T-helper 9 cell (primary cell): ENCODE measurements around the gene TNP1.

Experiments used
- DNase-seq: peaks from one replicate; pipeline ENCODE4 v3.0.0-alpha.2; 2020
- total RNA-seq, 2 donors: gene quantifications; one replicate each; lab custom pipeline; 2026; lab: John Stamatoyannopoulos, UW

The TNP1 gene, protein sequence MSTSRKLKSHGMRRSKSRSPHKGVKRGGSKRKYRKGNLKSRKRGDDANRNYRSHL
- total RNA-seq, result 0 reads per million in 2 donors

DNA sequence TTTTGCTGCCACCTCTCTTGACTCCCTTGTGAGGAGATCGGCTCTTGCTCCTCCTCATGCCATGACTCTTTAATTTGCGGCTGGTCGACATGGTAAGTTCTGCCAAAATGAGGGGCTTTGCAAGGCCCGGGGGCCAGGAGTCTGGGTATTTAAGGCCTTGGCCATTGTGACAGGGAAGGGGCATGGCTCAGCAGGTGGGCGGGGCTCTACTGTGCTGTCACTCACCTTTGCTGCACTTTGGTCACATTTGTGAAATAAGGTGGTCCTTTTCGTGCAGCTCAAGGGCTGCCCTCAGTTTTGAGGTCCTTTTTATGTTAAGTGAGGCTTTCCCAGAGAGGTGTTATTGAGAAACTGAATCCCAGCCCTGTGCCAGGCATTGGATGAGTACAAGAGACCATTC, at the start of gene TNP1:
TSS of gene TNP1 (minus strand) at position 121 of the 400 bp plus-strand sequence. CDS start at position 91, 30 bp downstream.
- no peak for DNase-seq

DNA sequence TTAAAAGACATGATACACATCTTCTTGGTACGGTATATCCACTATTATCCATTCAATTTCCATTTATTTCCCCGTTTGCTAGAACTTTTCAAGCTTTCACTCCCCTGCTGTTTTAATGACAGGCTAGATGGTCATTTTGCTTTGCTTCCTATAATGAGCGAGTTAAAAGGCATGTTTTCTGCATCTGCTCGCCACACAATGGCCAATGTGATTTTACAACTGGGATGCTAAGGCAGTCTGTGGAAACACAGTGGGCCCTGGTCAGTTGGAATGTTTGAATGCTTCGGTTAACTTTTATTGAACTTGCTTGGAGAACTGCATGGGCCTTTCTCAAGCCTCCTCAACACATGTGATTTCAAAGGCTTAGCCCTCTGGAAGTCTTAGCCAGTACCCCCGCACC, 48.4 kb upstream of the TNP1 start:
- no peak for DNase-seq

DNA sequence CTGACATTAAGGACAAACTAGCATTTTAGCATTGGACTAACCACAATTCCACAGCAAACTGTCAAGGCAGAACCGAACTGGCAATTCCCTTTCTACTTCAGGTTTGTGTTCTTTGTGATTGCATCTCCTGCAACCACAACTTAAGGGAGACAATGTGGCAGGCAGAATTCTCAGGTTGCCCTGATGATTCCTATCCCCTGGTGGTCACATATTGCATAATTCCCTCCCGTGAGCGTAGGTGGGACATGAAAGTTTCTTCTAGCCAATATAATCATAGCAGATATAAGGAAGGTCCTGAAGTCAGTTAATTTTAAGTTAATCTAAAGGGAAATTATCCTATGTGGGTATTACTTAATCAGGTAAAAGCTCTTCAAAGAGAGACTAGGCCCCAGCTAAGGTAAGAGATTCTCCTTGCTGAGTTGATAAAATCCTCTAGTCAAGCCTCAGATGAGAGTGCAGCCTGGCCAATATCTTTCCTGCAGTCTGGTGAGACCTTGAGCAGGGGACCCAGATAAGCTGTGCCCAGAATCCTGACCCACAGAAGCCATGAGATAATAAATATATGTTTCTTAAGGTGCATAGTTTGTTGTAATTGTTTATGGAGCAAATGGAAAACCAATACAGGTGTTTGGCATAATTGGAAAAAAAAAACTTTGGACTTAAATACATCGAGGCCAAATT, 45.9 kb upstream of the TNP1 start:
- DNase-seq, result no peak

DNA sequence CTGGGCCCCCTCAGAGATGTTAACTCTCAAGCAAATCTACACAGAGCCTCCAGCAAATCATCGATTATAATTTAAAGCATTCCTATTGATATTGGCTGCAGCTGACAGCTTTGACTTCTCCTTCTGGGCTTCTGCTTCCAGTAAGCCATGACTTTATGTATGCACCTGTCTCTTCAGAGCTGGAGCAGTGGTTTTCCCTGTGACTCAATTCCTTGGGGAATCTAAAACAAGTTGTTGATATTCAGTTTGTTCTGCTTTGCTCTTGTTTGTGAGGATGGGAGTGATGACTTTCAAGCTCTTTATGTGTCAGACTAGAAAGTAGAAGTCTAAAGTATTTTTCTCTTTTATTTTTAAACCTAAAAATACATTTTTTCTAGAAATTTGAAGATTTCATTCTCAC, 45.1 kb upstream of the TNP1 start:
- no peak for DNase-seq

DNA sequence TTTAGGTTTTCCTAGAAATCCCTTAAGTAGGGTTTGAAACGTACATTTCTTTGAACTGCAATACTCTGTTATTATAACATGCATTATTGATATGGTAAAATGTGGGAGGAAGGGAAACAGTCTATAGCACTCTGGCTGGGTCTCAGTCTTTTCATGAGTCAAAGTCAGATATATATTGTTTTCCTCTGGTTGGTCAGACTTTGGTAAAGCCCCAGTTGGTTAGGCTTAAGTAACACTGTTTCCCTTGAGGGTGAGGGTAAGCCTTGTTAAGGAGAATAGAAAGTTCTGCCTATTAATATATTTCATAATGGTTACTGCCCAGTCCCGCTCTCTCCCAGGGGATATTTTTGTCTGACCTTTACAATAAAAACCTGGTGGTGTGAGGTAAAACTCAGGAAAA, 44.7 kb upstream of the TNP1 start:
- no peak for DNase-seq

DNA sequence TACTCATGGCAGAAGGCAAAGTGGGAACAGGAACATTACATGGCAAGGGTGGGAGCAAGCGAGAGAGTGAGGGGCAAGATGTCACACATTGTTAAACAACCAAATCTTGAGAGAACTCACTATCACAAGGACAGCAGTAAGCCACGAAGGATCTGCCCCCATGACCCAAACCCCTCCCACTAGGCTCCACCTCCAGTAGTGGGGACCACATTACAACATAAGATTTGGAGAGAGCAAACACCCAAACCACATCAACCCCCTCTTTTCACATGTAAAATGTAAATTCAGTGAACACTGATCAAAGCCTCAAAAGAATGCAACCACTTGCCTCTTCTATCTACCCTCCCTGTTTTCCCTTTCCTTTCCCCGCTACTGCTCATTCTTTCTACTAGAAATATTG, 43.6 kb upstream of the TNP1 start:
- DNase-seq, result no peak

DNA sequence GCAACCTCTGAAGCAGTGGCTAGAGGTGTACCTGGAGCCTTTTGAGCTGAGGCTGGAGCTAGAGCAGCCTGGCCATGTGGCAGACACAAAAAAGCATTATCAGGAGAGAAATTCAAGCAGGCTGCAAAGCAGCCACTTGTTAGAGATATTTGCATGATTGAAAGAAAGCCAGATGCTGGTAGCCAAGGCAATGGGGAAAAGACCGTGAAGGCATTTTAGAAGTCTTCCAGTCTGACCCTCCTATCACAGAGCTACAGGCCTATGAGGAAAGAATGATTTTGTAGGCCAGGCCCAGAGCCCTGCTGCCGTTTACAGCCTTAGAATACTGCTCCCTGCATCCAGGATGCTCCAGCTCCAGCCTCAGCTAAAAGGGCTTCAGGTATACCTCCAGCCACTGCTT, 41.4 kb upstream of the TNP1 start:
- no peak for DNase-seq

DNA sequence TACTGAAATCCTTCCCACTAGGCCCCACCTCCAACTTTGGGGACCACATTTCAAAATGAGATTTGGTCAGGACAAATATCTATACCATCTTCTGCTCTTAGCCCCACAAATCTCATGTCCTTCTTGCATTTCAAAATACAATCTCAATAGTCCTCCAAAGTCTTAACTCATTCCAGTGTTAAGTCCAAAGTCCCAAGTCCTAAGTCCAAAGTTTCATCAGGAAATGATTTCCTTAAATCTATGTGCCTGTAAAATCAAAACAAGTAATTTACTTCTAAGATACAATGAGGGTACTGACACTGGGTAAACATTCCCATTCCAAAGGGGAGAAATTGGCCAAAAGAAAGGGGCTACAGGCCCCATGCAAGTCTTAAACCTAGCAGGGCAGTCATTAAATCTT, 40.5 kb upstream of the TNP1 start:
- DNase-seq, result no peak

DNA sequence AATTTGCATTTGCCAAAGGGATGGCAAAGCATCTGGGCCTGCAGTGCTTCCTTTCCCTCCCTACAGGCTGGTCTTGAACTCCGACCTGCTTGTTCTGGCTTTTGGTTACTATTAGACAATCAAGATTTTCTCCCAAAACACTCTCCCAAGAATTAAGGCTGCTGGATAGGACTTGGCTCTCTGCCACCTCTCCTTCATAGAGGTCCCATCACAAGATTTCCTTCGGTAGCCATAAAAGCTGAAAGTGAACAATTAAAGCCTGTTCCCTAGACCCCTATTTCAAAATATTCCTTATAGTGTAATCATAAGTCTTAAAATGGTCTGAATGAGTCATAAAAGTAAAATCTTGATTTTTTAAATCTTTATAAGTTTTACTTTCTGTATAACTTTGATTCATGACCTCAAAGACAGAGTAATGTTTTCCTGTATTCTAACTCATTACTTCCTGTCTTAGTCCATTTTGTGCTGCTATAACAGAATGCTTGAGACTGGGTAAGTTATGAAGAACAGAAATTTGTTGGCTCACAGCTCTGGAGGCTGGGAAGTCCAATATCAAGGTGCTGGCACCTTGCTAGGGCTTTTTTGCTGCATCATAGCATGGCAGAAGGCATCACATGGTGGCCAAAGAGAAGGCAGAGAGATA, 37.8 kb upstream of the TNP1 start:
- no peak for DNase-seq

DNA sequence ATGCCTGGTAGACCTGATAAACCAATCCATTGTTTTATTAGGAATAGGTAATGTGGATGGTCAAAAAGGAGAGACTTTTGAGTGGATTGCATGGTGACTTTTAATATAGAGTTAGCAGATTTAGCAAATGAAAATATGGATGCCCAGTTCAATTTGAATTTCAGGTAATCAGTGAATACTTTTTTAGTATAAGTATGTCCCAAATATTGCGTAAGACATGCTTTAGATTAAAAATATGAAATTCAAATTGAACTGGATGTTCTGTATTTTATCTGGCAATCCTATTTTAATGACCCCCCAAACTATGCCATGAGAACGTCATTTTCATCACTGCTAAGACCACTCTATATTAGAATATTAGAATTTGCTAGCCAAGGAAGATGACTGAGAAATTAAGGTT, 30.3 kb upstream of the TNP1 start:
- no peak for DNase-seq

DNA sequence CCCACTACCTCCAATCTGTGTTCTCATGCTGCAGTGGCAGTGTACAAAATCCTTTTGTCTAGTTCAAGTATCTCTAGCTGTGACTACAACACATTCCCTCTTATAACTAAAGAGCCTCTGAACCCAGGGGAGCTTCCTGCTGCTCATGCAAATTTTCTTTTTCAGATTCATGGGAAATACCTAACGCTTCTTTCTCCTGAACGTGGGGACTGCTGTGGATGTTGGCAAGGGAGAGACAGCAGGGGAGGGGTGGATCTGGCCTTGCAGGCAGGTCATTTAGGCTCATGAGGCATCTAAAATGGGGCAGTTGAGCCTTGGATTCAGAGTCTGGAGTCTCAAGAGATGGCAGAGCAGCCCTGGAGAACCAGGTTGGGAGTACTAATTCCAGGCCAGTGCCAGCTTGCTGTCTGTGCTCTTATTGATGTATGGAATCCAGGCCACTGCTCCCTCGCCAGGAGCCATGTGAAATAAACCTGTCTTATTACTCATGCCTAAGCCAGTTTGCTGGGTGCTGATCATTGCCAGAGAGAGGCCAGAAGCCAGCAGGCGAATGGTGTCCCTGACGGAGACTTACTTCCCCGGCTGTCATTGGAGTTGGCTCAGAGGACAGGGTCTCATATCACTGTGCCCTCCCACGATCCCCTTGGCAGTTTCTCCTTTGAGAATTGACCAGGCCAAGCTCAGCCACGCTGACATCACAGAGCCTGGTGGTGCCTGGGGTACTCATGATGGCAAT, 29.2 kb upstream of the TNP1 start:
- DNase-seq, result no peak

DNA sequence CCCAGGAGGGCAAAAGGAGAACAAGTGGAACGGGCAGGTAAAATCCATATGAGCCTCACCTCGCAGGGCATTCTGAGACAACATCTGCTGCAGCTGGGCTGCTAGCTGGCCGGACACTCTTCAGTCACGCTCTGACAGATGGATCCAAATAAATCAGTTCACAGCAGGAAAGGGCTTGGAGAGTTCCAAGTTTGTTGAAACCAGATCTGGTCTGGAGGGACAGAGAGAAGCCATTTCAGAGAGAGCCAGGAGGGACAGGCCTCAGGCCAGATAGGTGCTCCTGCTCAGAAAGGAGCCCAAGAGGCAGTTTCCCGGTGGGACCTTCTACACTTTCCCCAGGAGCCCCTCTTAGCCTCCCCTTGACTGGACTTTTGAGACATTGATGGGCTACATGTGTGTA, 28.2 kb upstream of the TNP1 start:
- DNase-seq, result no peak

DNA sequence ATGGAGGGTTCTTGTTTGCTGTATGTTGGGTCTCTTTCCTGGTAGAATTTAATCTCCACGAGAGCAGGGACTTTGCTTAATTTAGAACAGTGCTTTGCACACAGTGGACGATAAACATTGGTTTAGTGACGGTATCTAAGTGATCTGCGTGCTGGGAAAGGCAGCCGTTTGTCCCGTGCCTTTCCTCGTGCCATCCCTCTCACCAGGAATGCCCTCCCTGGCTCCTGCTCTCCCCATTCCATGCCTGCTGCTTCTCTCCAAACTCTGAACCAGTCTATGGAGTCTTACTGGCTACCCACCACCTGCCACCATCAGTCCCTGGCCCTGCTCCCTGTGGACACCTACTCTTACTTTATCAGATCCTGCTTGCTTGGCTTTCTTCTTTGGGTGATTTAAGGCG, 27.3 kb upstream of the TNP1 start:
- DNase-seq, result no peak

DNA sequence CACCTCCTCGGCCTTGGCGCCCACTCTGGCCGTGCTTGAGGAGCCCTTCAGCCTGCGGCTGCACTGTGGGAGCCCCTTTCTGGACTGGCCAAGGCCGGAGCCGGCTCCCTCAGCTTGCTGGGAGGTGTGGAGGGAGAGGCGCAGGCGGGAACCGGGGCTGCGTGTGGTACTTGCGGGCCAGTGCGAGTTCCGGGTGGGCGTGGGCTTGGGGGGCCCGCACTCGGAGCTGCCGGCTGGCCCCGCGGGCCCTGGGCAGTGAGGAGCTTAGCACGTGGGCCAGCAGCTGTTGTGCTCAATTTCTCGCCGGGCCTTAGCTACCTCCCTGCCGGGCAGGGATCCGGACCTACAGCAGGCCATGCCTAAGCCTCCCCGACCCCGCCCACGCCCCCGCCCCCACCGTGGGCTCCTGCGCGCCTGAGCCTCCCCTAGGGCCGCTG, 25.3 kb upstream of the TNP1 start:
- DNase-seq, result no peak

DNA sequence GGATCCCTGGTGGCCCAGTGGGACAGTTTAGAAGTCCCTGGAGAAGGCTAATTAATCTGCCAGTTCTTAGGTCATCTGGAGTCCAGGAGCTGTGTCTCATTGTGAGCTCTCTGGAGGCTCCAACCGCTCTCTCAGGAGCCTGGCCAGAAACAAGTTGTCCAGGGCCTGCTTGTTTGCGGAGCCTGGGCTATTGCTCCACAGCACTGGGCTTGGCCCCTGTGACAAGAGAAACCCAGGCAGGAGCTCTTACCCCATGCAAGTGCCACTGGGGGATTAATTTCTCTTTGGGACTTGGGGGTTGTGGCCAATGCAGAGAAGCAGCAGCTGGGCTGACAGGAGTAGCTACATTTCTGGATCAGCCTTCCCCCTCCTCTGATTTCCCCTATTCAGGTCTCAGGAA, 24.5 kb upstream of the TNP1 start:
- no peak for DNase-seq

DNA sequence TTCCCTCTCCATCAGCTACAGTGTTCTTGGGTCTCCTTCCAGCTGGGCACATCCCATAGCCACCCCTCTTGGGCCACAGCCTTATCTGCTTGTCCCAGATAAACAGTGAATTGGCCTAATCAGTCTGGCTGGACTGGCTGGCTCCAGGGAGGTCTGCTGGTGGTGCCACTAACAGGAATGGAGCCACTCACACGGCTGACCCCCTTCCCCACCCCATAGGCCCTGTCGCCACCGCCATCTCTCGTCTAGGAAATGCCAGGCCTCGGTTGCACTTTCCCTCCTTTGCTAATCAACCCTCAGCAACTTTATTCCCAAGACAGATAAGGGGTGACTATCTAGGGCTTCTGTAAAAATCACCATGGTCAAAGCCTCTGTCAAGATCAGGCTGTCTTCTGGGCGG, 23.0 kb upstream of the TNP1 start:
- DNase-seq, result no peak

DNA sequence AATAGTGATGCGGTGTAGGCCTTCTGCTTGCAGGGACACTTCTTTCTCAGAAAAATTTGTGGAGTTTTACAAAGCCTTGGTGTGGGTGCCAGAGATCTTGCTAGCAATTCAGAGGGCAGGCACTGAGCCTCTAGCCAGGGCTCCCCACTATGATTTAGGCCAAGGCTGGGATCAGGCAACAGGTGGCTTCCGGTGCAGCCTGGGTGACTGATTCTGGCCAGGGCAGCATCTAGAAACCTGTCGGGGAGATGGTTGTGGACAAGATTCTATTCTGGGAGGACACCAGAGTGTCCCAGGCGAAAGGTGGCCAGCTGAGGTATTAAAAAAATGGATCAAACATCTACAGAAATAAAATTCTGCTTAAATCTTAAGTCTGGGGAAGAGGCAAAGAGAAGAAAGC, 21.5 kb upstream of the TNP1 start:
- no peak for DNase-seq

DNA sequence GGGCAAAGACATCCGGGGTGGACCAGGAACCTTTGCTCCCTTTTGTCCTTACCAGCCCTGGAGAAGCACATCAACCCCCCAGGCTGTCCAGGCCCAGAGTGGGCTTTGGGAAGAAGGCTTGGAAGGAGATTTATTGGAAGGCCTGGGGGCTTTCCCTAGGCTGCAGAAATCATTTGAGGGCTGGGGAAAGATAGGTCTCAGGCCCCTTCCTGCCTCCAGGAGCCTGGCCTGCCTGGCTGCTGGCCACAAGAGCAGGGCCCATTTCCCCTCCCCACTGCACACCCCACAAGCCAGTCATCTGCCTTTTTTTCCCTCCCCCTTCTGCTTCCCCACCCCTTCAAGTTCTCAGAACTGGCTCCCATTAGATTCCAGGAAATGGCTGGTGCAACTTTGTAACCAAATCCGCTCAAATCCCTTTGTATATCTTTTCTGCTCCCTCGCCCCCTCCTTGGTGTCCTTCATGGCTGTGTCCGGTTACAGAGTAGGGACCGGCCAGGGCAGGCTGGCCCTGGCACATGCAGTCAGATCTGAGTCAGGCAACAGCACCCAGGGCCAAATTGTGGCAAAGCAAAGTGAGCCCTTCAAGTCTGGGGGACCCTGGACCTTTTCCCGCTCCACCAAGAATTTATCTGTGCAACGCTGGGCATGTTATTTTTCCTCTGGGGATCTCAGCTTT, 20.8 kb upstream of the TNP1 start:
- no peak for DNase-seq

DNA sequence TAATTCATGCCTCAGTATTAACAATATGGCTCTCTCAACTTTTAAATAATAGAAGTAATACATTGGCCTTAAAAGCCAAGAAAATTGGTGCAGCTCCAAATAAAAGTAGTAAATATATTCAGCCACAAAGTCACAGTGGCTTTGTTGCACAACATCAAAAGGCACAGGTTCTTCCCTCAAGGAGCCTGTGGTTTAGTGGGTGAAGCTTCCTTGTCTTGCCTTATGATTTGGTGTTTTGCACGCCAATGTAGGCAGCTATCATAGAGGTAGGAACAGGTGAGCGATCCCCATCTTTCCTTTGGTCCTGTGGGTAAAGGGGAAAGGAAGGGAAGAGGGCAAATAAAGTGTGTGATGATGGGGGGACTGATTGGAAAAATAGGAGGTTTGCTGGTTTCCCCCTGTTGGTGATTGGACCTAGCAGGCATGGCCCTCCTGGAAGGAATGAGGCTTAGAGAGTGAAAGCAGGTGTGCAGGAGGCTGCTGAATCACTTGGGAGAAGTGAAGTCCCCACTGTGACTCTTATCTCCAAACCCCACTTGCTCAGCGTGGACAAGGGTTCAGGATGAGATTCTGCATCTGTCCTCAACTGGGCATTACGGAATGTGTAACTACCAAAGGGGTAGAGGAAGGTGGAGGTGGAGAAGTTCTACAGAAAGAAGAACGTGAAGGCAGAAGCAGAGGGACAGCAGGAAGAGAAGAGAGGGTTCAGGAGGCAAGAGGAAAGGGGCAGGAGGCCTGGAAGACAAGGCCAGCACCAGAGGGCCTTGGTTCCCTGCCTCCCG, 20.1 kb upstream of the TNP1 start:
- no peak for DNase-seq

DNA sequence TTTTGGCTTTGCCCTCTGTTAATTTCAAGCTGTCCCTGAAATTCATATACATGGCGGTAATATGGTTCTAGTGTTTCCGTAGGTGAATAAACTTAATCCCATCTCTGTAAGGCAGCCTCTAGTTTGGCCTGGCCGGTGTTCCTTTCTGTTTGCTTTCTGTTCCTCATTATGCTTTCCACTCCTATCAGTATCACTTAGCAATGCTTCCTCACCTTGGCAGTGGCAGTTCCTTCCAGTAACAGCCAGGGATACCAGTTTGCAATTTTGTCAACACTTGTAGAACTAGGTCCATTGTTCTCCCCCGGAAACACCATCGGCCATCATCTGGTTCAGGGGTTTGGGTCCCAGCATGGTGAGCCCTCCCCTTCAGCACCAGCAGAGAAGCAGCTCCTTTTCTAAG, 18.2 kb upstream of the TNP1 start:
- no peak for DNase-seq

DNA sequence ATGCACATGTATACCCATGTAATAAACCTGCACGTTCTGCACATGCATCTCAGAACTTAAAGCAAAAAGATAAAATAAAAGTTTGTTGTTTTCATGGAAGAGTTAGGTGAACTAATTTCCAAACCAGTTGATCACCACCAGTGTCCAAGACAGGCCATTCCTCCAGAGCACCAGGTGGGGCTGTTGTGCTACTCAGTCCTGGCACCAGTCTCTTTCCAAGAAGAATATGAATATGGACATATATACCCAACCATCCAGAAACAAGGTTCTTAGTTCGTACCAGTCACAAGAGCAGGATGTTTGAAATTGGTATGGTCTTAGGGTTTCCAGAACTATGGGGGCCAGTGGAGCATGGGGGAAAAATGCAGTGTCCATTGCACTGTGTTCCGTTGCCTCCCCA, 17.2 kb upstream of the TNP1 start:
- no peak for DNase-seq

DNA sequence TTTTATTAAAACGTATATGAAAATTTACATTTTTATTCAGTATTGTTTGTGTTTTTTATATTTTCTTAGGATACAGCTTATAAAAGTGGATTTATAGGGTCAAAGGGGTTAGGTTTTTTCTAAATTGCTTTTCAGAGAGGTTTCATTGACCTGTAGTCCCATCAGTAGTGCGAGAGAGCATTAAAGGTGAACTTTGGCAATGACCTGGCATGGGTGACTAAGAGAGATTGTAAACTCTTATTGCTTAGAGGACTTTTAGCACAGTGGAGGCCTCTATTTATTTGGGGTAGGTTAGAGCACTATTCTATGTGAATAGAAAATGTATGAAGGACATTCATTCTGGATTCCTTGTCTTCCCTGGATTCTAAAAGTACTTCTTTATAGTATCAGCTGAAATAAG, 16.0 kb upstream of the TNP1 start:
- no peak for DNase-seq

DNA sequence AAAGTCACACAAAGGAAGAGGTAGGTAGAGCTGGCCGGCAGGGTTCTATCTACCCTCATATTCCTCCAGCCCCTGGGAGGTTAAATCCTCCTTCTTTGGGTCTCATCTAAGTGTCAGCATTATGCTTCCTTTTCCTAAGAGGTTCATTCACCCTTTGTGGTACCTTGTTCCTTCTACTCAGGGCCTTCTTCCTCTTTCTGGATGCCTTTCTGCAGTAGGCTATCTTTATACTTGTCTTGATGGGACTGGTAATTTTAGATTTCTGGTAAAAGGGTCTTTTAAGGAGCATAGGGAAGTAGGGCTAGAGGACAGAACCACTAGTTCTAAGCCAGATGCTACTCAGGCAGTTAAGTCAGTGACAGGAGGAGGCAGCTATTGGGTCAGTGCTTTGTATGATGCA, 13.7 kb upstream of the TNP1 start:
- no peak for DNase-seq
